Activated CD8-positive, alpha-beta memory T cell treated with anti-CD3 and anti-CD28 coated beads for 48 hours (primary cell): ENCODE data around the gene GAK.

Source experiments
- DNase-seq, 3 experiments: peaks; one replicate each; pipeline ENCODE4 v3.0.0-alpha.2; 2020; ENCODE audit warnings: low read depth in 2 of 3, low spot score in 2 of 3

Gene GAK

GRCh38 chr4:854356-854755 is 77.8 kb downstream of the GAK start:
- no peak for DNase-seq

- DNase-seq: no peak
Measured at GRCh38 chr4:853416-853781, 78.7 kb downstream of the GAK start.

- no peak for DNase-seq
Measured at GRCh38 chr4:851701-852430, 80.2 kb downstream of the GAK start.

- no peak for DNase-seq
Measured at GRCh38 chr4:850323-850945, 81.7 kb downstream of the GAK start.

GRCh38 chr4:849478-850175 is 82.5 kb downstream of the GAK start:
- DNase-seq: no peak

- DNase-seq: no peak
Measured at GRCh38 chr4:848803-849477, 83.2 kb downstream of the GAK start.

- DNase-seq: no peak
Measured at GRCh38 chr4:848307-848691, 83.8 kb downstream of the GAK start.

- DNase-seq: no peak
Measured at GRCh38 chr4:845836-846251, 86.3 kb downstream of the GAK start.

GRCh38 chr4:845233-845835 is 86.8 kb downstream of the GAK start:
- no peak for DNase-seq

- no peak for DNase-seq
Measured at GRCh38 chr4:844752-845232, 87.3 kb downstream of the GAK start.

- DNase-seq: no peak
Measured at GRCh38 chr4:839675-840443, 92.3 kb downstream of the GAK start.

- DNase-seq: no peak
Measured at GRCh38 chr4:837772-838171, 94.3 kb downstream of the GAK start.

GRCh38 chr4:836750-837301 is 95.3 kb downstream of the GAK start:
- DNase-seq: no peak

- DNase-seq: no peak
Measured at GRCh38 chr4:836003-836511, 96.1 kb downstream of the GAK start.

GRCh38 chr4:835148-836002 is 96.7 kb downstream of the GAK start:
- no peak for DNase-seq

- no peak for DNase-seq
Measured at GRCh38 chr4:834368-835147, 97.6 kb downstream of the GAK start.

GRCh38 chr4:833731-834367 is 98.3 kb downstream of the GAK start:
- DNase-seq: no peak

GRCh38 chr4:833156-833555 is 99.0 kb downstream of the GAK start:
- DNase-seq: no peak
